GM23338 (cell line): Measurements from ENCODE around the gene GTF3C6. TPM values are rescaled to one million over a fixed set of nuclear protein-coding genes. Genes with fewer than 3 reads are reported as not detected.

Experiments used
- ATAC-seq: fragments of 200-7000 bp; cut with Tn5 transposase; 3 replicates; pipeline ENCODE4 v1.9.1; 2020
- DNase-seq: peaks from one replicate; pipeline ENCODE4 v3.0.0-alpha.2; 2015; ENCODE audit warnings: low spot score
- H2AFZ ChIP-seq: fragments of 200-600 bp; sonication (generic); 2 replicates; pipeline ENCODE4 v1.8.0; 2016; ENCODE audit warnings: antibody characterized with exemption, mild to moderate bottlenecking, moderate library complexity
- H3F3A ChIP-seq: fragments of 200-600 bp; sonication (generic); replicated peaks from 2 replicates; pipeline ENCODE4 v1.8.0; 2017; ENCODE audit warnings: antibody characterized with exemption, mixed run types, low read depth
- H3K27ac ChIP-seq: fragments of 200-600 bp; sonication (generic); 2 replicates; pipeline ENCODE4 v1.6.1; 2016; ENCODE audit warnings: low read depth
- H3K27me3 ChIP-seq: fragments of 200-600 bp; sonication (generic); 2 replicates; pipeline ENCODE4 v1.8.0; 2016; ENCODE audit warnings: mild to moderate bottlenecking, mixed run types, moderate library complexity; ENCODE audit not compliant: insufficient read depth
- H3K36me3 ChIP-seq: fragments of 200-600 bp; sonication (generic); 2 replicates; pipeline ENCODE4 v1.8.0; 2016; ENCODE audit warnings: mild to moderate bottlenecking; ENCODE audit not compliant: insufficient read depth
- H3K4me1 ChIP-seq: fragments of 200-600 bp; sonication (generic); 2 replicates; pipeline ENCODE4 v1.8.0; 2016; ENCODE audit warnings: mild to moderate bottlenecking, moderate library complexity; ENCODE audit not compliant: insufficient read depth
- H3K4me2 ChIP-seq: fragments of 200-600 bp; sonication (generic); 2 replicates; pipeline ENCODE4 v1.7.1; 2017; ENCODE audit warnings: mixed run types
- H3K4me3 ChIP-seq: fragments of 200-600 bp; sonication (generic); 2 replicates; pipeline ENCODE4 v1.6.1; 2016; ENCODE audit warnings: mixed run types
- H3K79me2 ChIP-seq: fragments of 200-600 bp; sonication (generic); replicated peaks from 2 replicates; pipeline ENCODE4 v1.8.0; 2017; ENCODE audit warnings: mild to moderate bottlenecking; ENCODE audit not compliant: insufficient read depth
- H3K9me2 ChIP-seq: fragments of 200-600 bp; sonication (generic); 2 replicates; pipeline ENCODE4 v1.8.0; 2017; ENCODE audit not compliant: insufficient read depth
- H4K20me1 ChIP-seq: fragments of 200-600 bp; sonication (generic); replicated peaks from 2 replicates; pipeline ENCODE4 v1.8.0; 2017; ENCODE audit warnings: mild to moderate bottlenecking; ENCODE audit not compliant: insufficient read depth
- H3K27ac Mint-ChIP-seq: 2 replicates; pipeline ENCODE4 v1.8.0; 2020; ENCODE audit warnings: inconsistent platforms, mild to moderate bottlenecking, moderate library complexity, mixed read lengths
- H3K27me3 Mint-ChIP-seq: 3 replicates; pipeline ENCODE4 v1.8.0; 2022; ENCODE audit warnings: low read depth, mild to moderate bottlenecking, moderate library complexity, mixed read lengths, inconsistent platforms; ENCODE audit not compliant: insufficient read depth, poor library complexity
- H3K36me3 Mint-ChIP-seq: 3 replicates; pipeline ENCODE4 v1.8.0; 2021; ENCODE audit warnings: low read depth, mild to moderate bottlenecking, inconsistent platforms, moderate library complexity, mixed read lengths
- H3K4me1 Mint-ChIP-seq: 3 replicates; pipeline ENCODE4 v1.8.0; 2020; ENCODE audit warnings: mild to moderate bottlenecking, inconsistent platforms, mixed read lengths
- H3K4me3 Mint-ChIP-seq: 3 replicates; pipeline ENCODE4 v1.8.0; 2021; ENCODE audit warnings: moderate library complexity, mild to moderate bottlenecking, inconsistent platforms, mixed read lengths
- H3K9me3 Mint-ChIP-seq: 3 replicates; pipeline ENCODE4 v1.8.0; 2020; ENCODE audit warnings: moderate library complexity, mild to moderate bottlenecking, inconsistent platforms, mixed read lengths
- CREB1 ChIP-seq: fragments of 250-450 bp; sonication (Bioruptor Pico); IDR thresholded peaks from 2 replicates; pipeline ENCODE4 v1.5.0; 2020; ENCODE audit warnings: low read depth, mild to moderate bottlenecking, moderate library complexity
- EZH2 ChIP-seq: fragments of 200-600 bp; sonication (generic); IDR thresholded peaks from one replicate; pipeline ENCODE4 v1.8.0; 2017; ENCODE audit warnings: antibody characterized with exemption, mild to moderate bottlenecking, low read depth; ENCODE audit not compliant: unreplicated experiment
- EZH2phosphoT487 ChIP-seq: fragments of 200-600 bp; sonication (generic); IDR thresholded peaks from one replicate; pipeline ENCODE4 v1.8.1; 2018; ENCODE audit warnings: antibody characterized with exemption; ENCODE audit not compliant: unreplicated experiment
- NANOG ChIP-seq: IDR thresholded peaks from 2 replicates; pipeline ENCODE4 v1.6.1; 2016; ENCODE audit warnings: antibody characterized with exemption, borderline replicate concordance
- POLR2AphosphoS5 ChIP-seq: IDR thresholded peaks from 2 replicates; pipeline ENCODE4 v1.6.1; 2016; ENCODE audit warnings: antibody characterized with exemption, low read depth
- STAT1 ChIP-seq: IDR thresholded peaks from one replicate; pipeline ENCODE4 v1.6.1; 2016; ENCODE audit warnings: antibody characterized with exemption; ENCODE audit not compliant: unreplicated experiment
- ZNF114 ChIP-seq: fragments of 250-450 bp; sonication (Bioruptor Pico); IDR thresholded peaks from 2 replicates; pipeline ENCODE4 v1.5.0; 2020; ENCODE audit warnings: mild to moderate bottlenecking, moderate library complexity
- polyA plus RNA-seq: library from polyadenylated mRNA; unstranded; fragments of >200 nt; fragmentation: Nextera tagmentation; extraction: Ambion mirVana; gene quantifications from 2 replicates; pipeline ENCODE4 v1.2.1, GENCODE V29; 2016
- total RNA-seq: library from RNA; depleted of rRNA; stranded (reverse); fragments of >200 nt; shearing (Covaris generic); gene quantifications from 2 replicates; pipeline ENCODE4 v1.2.3, GENCODE V29; 2014
- TF ChIP-seq, protein P1 (sequence below), 2 experiments: fragments of 200-600 bp in 1 of 2; sonication (generic) in 1 of 2; conservative IDR thresholded peaks; 2 replicates each; pipeline versions ENCODE4 v1.5.1 to v1.6.1; 2016 to 2017; ENCODE audit warnings: antibody characterized with exemption in 2 of 2, low read depth in 2 of 2, mild to moderate bottlenecking in 2 of 2, moderate library complexity in 1 of 2
- TF ChIP-seq, protein P2 (sequence below): IDR thresholded peaks from one replicate; pipeline ENCODE4 v1.6.1; 2018; ENCODE audit warnings: antibody characterized with exemption; ENCODE audit not compliant: unreplicated experiment
- TF ChIP-seq, protein P3 (sequence below): IDR thresholded peaks from 2 replicates; pipeline ENCODE4 v1.6.1; 2016; ENCODE audit warnings: antibody characterized with exemption
- TF ChIP-seq, protein P4 (sequence below): fragments of 250-450 bp; sonication (Bioruptor Pico); IDR thresholded peaks from 2 replicates; pipeline ENCODE4 v1.5.0; 2020; ENCODE audit warnings: mild to moderate bottlenecking, moderate library complexity

Gene GTF3C6
- total and polyA plus RNA-seq, 2 experiments from 2014 or later, result 41.2 to 245 TPM

DNA sequence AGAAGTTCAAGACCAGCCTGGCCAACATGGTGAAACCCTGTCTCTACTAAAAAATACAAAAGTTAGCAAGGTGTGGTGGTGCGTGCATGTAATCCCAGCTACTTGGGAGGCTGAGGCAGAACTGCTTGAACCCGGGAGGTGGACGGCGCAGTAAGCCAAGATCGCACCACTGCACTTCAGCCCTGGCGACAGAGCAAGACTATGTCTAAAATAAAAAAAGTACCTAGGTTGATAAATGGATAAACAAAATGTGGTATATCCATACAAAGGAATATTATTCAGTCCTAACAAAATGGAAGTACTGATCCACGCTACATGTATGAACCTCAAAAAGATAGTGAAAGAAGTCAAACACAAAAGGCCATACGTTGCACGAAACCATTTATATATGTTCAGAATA lies 22.1 kb downstream of the GTF3C6 start:
- peaks cover 2% of the 10 kb centered on the region for H3K27me3 Mint-ChIP-seq
- DNase-seq (no peak), ATAC-seq (no peak)
- 0 out of 2 replicates have a peak, but pooled peaks cover 9% of the 10 kb centered on the region for H3K4me1 ChIP-seq
- H3K79me2 ChIP-seq, result peaks cover 35% of the 10 kb centered on the region
- H3K4me3 Mint-ChIP-seq, result peak overlapping the region; percentile 99
- H3K4me1 Mint-ChIP-seq, result peaks cover 14% of the 10 kb centered on the region
- peaks cover 10% of the 10 kb centered on the region for H3K9me2 ChIP-seq
- H2AFZ ChIP-seq, result no peak overlapping the region
- peak overlapping the region; percentile 78; the same call in 1 of the 2 replicates for H3K4me2 ChIP-seq
- H4K20me1 ChIP-seq, result peaks cover 9% of the 10 kb centered on the region
- H3K27me3 ChIP-seq, result no peaks in the 10 kb centered on the region
- H3K27ac ChIP-seq, result no peak overlapping the region
- peak overlapping the region; percentile 76 for H3K4me3 ChIP-seq
- H3K36me3 Mint-ChIP-seq, result peaks cover 40% of the 10 kb centered on the region
- TF ChIP-seq NANOG (no peak), EZH2 (no peak), EZH2phosphoT487 (no peak), STAT1 (no peak), CREB1 (CRISPR knock-in tag) (no peak), POLR2AphosphoS5 (no peak), ZNF114 (no peak)
- TF ChIP-seq, protein P1, sequence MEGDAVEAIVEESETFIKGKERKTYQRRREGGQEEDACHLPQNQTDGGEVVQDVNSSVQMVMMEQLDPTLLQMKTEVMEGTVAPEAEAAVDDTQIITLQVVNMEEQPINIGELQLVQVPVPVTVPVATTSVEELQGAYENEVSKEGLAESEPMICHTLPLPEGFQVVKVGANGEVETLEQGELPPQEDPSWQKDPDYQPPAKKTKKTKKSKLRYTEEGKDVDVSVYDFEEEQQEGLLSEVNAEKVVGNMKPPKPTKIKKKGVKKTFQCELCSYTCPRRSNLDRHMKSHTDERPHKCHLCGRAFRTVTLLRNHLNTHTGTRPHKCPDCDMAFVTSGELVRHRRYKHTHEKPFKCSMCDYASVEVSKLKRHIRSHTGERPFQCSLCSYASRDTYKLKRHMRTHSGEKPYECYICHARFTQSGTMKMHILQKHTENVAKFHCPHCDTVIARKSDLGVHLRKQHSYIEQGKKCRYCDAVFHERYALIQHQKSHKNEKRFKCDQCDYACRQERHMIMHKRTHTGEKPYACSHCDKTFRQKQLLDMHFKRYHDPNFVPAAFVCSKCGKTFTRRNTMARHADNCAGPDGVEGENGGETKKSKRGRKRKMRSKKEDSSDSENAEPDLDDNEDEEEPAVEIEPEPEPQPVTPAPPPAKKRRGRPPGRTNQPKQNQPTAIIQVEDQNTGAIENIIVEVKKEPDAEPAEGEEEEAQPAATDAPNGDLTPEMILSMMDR (conservative IDR thresholded peaks at IDR 0.05; ENCODE audit: low read depth in 2 of 2), result no peak
- TF ChIP-seq, protein P2, sequence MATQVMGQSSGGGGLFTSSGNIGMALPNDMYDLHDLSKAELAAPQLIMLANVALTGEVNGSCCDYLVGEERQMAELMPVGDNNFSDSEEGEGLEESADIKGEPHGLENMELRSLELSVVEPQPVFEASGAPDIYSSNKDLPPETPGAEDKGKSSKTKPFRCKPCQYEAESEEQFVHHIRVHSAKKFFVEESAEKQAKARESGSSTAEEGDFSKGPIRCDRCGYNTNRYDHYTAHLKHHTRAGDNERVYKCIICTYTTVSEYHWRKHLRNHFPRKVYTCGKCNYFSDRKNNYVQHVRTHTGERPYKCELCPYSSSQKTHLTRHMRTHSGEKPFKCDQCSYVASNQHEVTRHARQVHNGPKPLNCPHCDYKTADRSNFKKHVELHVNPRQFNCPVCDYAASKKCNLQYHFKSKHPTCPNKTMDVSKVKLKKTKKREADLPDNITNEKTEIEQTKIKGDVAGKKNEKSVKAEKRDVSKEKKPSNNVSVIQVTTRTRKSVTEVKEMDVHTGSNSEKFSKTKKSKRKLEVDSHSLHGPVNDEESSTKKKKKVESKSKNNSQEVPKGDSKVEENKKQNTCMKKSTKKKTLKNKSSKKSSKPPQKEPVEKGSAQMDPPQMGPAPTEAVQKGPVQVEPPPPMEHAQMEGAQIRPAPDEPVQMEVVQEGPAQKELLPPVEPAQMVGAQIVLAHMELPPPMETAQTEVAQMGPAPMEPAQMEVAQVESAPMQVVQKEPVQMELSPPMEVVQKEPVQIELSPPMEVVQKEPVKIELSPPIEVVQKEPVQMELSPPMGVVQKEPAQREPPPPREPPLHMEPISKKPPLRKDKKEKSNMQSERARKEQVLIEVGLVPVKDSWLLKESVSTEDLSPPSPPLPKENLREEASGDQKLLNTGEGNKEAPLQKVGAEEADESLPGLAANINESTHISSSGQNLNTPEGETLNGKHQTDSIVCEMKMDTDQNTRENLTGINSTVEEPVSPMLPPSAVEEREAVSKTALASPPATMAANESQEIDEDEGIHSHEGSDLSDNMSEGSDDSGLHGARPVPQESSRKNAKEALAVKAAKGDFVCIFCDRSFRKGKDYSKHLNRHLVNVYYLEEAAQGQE, result no peak
- TF ChIP-seq, protein P3, sequence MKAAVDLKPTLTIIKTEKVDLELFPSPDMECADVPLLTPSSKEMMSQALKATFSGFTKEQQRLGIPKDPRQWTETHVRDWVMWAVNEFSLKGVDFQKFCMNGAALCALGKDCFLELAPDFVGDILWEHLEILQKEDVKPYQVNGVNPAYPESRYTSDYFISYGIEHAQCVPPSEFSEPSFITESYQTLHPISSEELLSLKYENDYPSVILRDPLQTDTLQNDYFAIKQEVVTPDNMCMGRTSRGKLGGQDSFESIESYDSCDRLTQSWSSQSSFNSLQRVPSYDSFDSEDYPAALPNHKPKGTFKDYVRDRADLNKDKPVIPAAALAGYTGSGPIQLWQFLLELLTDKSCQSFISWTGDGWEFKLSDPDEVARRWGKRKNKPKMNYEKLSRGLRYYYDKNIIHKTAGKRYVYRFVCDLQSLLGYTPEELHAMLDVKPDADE, result no peak
- TF ChIP-seq, protein P4, sequence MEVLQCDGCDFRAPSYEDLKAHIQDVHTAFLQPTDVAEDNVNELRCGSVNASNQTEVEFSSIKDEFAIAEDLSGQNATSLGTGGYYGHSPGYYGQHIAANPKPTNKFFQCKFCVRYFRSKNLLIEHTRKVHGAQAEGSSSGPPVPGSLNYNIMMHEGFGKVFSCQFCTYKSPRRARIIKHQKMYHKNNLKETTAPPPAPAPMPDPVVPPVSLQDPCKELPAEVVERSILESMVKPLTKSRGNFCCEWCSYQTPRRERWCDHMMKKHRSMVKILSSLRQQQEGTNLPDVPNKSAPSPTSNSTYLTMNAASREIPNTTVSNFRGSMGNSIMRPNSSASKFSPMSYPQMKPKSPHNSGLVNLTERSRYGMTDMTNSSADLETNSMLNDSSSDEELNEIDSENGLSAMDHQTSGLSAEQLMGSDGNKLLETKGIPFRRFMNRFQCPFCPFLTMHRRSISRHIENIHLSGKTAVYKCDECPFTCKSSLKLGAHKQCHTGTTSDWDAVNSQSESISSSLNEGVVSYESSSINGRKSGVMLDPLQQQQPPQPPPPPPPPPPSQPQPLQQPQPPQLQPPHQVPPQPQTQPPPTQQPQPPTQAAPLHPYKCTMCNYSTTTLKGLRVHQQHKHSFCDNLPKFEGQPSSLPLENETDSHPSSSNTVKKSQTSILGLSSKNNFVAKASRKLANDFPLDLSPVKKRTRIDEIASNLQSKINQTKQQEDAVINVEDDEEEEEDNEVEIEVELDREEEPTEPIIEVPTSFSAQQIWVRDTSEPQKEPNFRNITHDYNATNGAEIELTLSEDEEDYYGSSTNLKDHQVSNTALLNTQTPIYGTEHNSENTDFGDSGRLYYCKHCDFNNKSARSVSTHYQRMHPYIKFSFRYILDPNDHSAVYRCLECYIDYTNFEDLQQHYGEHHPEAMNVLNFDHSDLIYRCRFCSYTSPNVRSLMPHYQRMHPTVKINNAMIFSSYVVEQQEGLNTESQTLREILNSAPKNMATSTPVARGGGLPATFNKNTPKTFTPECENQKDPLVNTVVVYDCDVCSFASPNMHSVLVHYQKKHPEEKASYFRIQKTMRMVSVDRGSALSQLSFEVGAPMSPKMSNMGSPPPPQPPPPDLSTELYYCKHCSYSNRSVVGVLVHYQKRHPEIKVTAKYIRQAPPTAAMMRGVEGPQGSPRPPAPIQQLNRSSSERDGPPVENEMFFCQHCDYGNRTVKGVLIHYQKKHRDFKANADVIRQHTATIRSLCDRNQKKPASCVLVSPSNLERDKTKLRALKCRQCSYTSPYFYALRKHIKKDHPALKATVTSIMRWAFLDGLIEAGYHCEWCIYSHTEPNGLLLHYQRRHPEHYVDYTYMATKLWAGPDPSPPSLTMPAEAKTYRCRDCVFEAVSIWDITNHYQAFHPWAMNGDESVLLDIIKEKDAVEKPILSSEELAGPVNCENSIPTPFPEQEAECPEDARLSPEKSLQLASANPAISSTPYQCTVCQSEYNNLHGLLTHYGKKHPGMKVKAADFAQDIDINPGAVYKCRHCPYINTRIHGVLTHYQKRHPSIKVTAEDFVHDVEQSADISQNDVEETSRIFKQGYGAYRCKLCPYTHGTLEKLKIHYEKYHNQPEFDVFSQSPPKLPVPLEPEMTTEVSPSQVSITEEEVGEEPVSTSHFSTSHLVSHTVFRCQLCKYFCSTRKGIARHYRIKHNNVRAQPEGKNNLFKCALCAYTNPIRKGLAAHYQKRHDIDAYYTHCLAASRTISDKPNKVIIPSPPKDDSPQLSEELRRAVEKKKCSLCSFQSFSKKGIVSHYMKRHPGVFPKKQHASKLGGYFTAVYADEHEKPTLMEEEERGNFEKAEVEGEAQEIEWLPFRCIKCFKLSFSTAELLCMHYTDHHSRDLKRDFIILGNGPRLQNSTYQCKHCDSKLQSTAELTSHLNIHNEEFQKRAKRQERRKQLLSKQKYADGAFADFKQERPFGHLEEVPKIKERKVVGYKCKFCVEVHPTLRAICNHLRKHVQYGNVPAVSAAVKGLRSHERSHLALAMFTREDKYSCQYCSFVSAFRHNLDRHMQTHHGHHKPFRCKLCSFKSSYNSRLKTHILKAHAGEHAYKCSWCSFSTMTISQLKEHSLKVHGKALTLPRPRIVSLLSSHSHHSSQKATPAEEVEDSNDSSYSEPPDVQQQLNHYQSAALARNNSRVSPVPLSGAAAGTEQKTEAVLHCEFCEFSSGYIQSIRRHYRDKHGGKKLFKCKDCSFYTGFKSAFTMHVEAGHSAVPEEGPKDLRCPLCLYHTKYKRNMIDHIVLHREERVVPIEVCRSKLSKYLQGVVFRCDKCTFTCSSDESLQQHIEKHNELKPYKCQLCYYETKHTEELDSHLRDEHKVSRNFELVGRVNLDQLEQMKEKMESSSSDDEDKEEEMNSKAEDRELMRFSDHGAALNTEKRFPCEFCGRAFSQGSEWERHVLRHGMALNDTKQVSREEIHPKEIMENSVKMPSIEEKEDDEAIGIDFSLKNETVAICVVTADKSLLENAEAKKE (CRISPR knock-in tag), result no peak
- H3F3A ChIP-seq, result peaks cover 8% of the 10 kb centered on the region; the same call in 1 of the 2 replicates
- peaks cover 18% of the 10 kb centered on the region for H3K9me3 Mint-ChIP-seq
- H3K27ac Mint-ChIP-seq, result no peak overlapping the region
- peaks cover 11% of the 10 kb centered on the region for H3K36me3 ChIP-seq
